ENCODE measurements around the gene GPC3. TPM values are rescaled to one million over a fixed set of nuclear protein-coding genes. Genes with fewer than 3 reads are reported as not detected.

The GPC3 gene
- total RNA-seq, 6 experiments from 2014 or later, result not detected

DNA sequence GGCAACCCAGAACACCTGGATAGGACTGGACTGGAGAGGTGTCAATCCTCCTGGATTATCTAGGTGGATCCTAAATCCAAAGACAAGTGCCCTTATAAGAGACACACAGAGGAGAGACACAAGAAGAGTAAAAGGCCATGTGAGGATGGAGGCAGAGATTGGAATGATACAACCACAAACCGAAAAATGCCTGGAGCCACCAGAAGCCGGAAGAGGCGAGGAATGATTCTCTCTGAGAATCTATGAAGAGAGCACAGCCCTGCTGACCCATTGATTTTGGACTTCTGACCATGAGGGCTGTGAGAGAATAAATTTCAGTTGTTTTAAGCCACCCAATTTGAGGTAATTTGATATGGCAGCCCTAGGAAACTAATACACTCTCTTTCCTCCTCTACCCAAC lies 20.1 kb downstream of the GPC3 start:
- H3K27me3 Mint-ChIP-seq (ENCODE audit: insufficient read depth), result no peaks in the 10 kb centered on the region
- H3K36me3 Mint-ChIP-seq (ENCODE audit: low read depth), result no peaks in the 10 kb centered on the region
- no peak for DNase-seq
- H3K9me3 Mint-ChIP-seq, result peaks cover 4% of the 10 kb centered on the region
- H3K27ac Mint-ChIP-seq, result no peak overlapping the region
- TF ChIP-seq CTCF (IDR thresholded peaks at IDR 0.05), result no peak
- H3K4me1 Mint-ChIP-seq (ENCODE audit: low read depth), result no peaks in the 10 kb centered on the region
- H3K4me3 Mint-ChIP-seq, result no peak overlapping the region

DNA sequence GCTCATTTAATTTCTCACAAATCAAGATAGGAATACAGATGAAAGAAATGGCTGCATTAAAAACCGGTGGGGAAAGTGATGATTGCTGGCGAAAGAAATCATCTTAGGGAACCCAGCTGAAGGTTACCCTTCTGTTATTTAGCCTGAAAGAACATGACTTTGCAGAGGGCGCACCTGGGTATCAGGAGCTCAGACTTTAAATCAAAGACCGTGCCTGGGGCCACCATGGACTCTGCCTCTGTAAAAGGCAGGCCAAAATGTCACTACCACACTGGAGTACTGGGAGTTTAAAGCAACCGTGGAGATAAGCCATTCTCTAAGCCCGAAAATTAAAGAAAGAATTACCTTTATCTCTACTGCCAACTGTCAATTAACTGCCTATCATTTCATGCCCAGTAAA lies 24.3 kb downstream of the GPC3 start:
- no peak for TF ChIP-seq CTCF (IDR thresholded peaks at IDR 0.05)
- no peak for DNase-seq
- H3K27me3 Mint-ChIP-seq (ENCODE audit: insufficient read depth), result no peaks in the 10 kb centered on the region
- H3K9me3 Mint-ChIP-seq, result peaks cover 4% of the 10 kb centered on the region
- H3K36me3 Mint-ChIP-seq (ENCODE audit: low read depth), result no peaks in the 10 kb centered on the region
- H3K4me1 Mint-ChIP-seq (ENCODE audit: low read depth), result no peaks in the 10 kb centered on the region
- no peak overlapping the region for H3K27ac Mint-ChIP-seq
- no peak overlapping the region for H3K4me3 Mint-ChIP-seq

GRCh38 chrX:133959972-133960371 lies 25.4 kb downstream of the GPC3 start:
- no peak overlapping the region for H3K27ac Mint-ChIP-seq
- H3K4me1 Mint-ChIP-seq (ENCODE audit: low read depth), result no peaks in the 10 kb centered on the region
- no peak for DNase-seq
- TF ChIP-seq CTCF (IDR thresholded peaks at IDR 0.05), result no peak
- H3K27me3 Mint-ChIP-seq (ENCODE audit: insufficient read depth), result no peaks in the 10 kb centered on the region
- H3K36me3 Mint-ChIP-seq (ENCODE audit: low read depth), result no peaks in the 10 kb centered on the region; the same call in 1 of the 2 replicates
- H3K9me3 Mint-ChIP-seq, result peaks cover 8% of the 10 kb centered on the region
- no peak overlapping the region for H3K4me3 Mint-ChIP-seq

DNA sequence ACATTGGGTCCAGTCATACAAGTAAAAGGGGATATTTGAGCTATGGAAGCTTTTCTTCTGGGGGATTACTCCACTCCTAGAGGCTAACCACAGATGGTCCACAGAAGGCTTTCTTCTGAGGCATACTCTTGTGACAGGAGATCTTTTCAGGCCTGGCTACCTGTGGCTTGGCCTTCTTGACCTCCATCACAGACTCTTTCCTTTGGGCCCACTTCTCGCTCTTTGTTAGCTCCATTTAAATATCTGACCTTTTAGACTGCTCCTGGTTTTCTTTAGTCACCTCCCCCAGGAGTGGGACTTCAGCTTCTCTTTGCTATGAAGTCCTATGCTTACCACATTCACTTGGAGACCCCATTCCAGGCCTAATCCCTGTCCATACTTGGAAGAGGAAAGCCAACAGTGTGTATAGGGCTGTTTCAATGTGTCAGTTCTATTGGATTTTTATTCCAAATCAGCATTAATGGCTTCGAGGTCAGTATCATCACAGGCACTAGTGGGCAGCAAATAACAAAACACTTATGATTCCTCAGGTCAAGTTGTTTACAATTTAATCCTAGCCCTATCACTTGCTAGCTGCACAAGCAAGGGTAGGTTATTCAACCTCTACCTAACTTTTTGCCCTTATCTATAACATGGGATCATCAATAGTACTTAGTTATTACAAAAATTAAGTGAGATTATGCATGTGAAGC lies 26.3 kb downstream of the GPC3 start:
- no peak overlapping the region for H3K4me3 Mint-ChIP-seq
- H3K9me3 Mint-ChIP-seq, result peaks cover 5% of the 10 kb centered on the region
- DNase-seq, result no peak
- TF ChIP-seq CTCF (IDR thresholded peaks at IDR 0.05), result no peak
- H3K4me1 Mint-ChIP-seq (ENCODE audit: low read depth), result no peaks in the 10 kb centered on the region
- H3K27me3 Mint-ChIP-seq (ENCODE audit: insufficient read depth), result no peaks in the 10 kb centered on the region
- no peak overlapping the region for H3K27ac Mint-ChIP-seq
- H3K36me3 Mint-ChIP-seq (ENCODE audit: low read depth), result no peaks in the 10 kb centered on the region; the same call in 1 of the 2 replicates

- H3K27me3 Mint-ChIP-seq (ENCODE audit: insufficient read depth), result no peaks in the 10 kb centered on the region
- no peak overlapping the region for H3K4me3 Mint-ChIP-seq
- DNase-seq, result no peak
- TF ChIP-seq CTCF (IDR thresholded peaks at IDR 0.05), result no peak
- H3K4me1 Mint-ChIP-seq (ENCODE audit: low read depth), result no peaks in the 10 kb centered on the region
- H3K27ac Mint-ChIP-seq, result no peak overlapping the region
- H3K9me3 Mint-ChIP-seq, result peaks cover 5% of the 10 kb centered on the region
- H3K36me3 Mint-ChIP-seq (ENCODE audit: low read depth), result no peaks in the 10 kb centered on the region; the same call in 1 of the 2 replicates
These were observed 28.6 kb downstream of the GPC3 start for GRCh38 chrX:133956570-133957340.
